HL-60 (cell line): ENCODE results near the gene OS9.
"Not testable (repeated sequence)": the region's sequence is repeated elsewhere in the genome, so short reads cannot be mapped to it uniquely, and the experiment has no call there.

Experiments
- DNase-seq, 2 experiments: peaks; one replicate each; pipeline ENCODE4 v3.0.0-alpha.2; 2010 to 2020; ENCODE audit warnings: low read depth in 1 of 2, low spot score in 1 of 2
- H3K27ac ChIP-seq: fragments of 250-450 bp; sonication (Bioruptor Pico); replicated peaks from 2 replicates; pipeline ENCODE4 v1.5.1; 2020; ENCODE audit warnings: mild to moderate bottlenecking, moderate library complexity
- H3K27me3 ChIP-seq: fragments of 250-450 bp; sonication (Bioruptor Pico); 2 replicates; pipeline ENCODE4 v1.5.1; 2021; ENCODE audit warnings: mild to moderate bottlenecking, moderate library complexity; ENCODE audit not compliant: insufficient read depth, poor library complexity, severe bottlenecking
- H3K4me3 ChIP-seq: replicated peaks from 2 replicates; pipeline ENCODE4 v1.5.1; 2011; ENCODE audit warnings: mild to moderate bottlenecking, control low read depth, low read length; ENCODE audit not compliant: insufficient read depth
- GABPA ChIP-seq: IDR thresholded peaks from 2 replicates; pipeline ENCODE4 v1.6.1; 2012; ENCODE audit warnings: low read depth
- POLR2AphosphoS5 ChIP-seq: IDR thresholded peaks from 2 replicates; pipeline ENCODE4 v1.6.1; 2012; ENCODE audit warnings: low read depth
- SPI1 ChIP-seq: IDR thresholded peaks from 2 replicates; pipeline ENCODE4 v1.6.1; 2012; ENCODE audit warnings: low read depth, mild to moderate bottlenecking, borderline replicate concordance
- TF ChIP-seq, protein P1 (sequence below): IDR thresholded peaks from one replicate; pipeline ENCODE4 v1.5.1; 2011; ENCODE audit warnings: low read length, control low read depth, inconsistent platforms; ENCODE audit not compliant: insufficient read depth
- TF ChIP-seq, protein P2 (sequence below): IDR thresholded peaks from 2 replicates; pipeline ENCODE4 v1.6.1; 2012; ENCODE audit warnings: low read depth; ENCODE audit not compliant: insufficient replicate concordance

Gene OS9

GRCh38 chr12:57708296-57708695, 14.4 kb downstream of the OS9 start:
- Histone ChIP-seq H3K27me3 (no peaks in the 10 kb centered on the region), H3K4me3 (no peak overlapping the region), H3K27ac (no peak overlapping the region)
- no peak for TF ChIP-seq GABPA
- TF ChIP-seq, protein P1, sequence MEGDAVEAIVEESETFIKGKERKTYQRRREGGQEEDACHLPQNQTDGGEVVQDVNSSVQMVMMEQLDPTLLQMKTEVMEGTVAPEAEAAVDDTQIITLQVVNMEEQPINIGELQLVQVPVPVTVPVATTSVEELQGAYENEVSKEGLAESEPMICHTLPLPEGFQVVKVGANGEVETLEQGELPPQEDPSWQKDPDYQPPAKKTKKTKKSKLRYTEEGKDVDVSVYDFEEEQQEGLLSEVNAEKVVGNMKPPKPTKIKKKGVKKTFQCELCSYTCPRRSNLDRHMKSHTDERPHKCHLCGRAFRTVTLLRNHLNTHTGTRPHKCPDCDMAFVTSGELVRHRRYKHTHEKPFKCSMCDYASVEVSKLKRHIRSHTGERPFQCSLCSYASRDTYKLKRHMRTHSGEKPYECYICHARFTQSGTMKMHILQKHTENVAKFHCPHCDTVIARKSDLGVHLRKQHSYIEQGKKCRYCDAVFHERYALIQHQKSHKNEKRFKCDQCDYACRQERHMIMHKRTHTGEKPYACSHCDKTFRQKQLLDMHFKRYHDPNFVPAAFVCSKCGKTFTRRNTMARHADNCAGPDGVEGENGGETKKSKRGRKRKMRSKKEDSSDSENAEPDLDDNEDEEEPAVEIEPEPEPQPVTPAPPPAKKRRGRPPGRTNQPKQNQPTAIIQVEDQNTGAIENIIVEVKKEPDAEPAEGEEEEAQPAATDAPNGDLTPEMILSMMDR, result no peak
- no peak for DNase-seq

DNA sequence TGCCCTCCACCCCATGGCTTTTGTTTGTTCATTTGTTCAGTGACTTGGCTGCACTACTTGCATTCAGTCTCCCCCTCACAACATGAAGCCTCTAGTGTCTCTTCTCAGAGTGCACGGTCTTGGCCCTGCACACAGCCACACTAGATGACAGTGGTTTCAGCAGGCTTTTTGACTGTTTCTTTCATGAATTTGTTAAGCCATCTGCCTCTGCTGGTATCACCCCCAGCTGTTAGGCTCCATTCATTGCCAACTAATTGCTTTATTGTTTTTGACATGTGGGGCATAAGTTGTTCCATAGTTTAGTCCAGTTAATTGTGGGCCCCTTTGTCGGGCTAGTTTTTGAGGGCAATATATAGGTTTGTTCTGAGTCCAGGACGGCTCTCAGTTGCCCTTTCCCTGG, 18.8 kb downstream of the OS9 start:
- H3K27me3 ChIP-seq, result no peaks in the 10 kb centered on the region
- TF ChIP-seq, protein P2, sequence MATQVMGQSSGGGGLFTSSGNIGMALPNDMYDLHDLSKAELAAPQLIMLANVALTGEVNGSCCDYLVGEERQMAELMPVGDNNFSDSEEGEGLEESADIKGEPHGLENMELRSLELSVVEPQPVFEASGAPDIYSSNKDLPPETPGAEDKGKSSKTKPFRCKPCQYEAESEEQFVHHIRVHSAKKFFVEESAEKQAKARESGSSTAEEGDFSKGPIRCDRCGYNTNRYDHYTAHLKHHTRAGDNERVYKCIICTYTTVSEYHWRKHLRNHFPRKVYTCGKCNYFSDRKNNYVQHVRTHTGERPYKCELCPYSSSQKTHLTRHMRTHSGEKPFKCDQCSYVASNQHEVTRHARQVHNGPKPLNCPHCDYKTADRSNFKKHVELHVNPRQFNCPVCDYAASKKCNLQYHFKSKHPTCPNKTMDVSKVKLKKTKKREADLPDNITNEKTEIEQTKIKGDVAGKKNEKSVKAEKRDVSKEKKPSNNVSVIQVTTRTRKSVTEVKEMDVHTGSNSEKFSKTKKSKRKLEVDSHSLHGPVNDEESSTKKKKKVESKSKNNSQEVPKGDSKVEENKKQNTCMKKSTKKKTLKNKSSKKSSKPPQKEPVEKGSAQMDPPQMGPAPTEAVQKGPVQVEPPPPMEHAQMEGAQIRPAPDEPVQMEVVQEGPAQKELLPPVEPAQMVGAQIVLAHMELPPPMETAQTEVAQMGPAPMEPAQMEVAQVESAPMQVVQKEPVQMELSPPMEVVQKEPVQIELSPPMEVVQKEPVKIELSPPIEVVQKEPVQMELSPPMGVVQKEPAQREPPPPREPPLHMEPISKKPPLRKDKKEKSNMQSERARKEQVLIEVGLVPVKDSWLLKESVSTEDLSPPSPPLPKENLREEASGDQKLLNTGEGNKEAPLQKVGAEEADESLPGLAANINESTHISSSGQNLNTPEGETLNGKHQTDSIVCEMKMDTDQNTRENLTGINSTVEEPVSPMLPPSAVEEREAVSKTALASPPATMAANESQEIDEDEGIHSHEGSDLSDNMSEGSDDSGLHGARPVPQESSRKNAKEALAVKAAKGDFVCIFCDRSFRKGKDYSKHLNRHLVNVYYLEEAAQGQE, result no peak
- TF ChIP-seq POLR2AphosphoS5 (no peak), SPI1 (no peak), GABPA (no peak)
- TF ChIP-seq, protein P1, result no peak
- H3K4me3 ChIP-seq, result no peak overlapping the region
- no peak overlapping the region for H3K27ac ChIP-seq
- no peak for DNase-seq

GRCh38 chr12:57713209-57713608, 19.3 kb downstream of the OS9 start:
- no peaks in the 10 kb centered on the region for H3K27me3 ChIP-seq
- H3K27ac ChIP-seq, result no peak overlapping the region
- no peak overlapping the region for H3K4me3 ChIP-seq
- TF ChIP-seq, protein P1, result no peak
- no peak for TF ChIP-seq POLR2AphosphoS5
- TF ChIP-seq SPI1, result no peak
- TF ChIP-seq, protein P2, result no peak
- TF ChIP-seq GABPA, result no peak
- DNase-seq, result no peak

GRCh38 chr12:57715036-57715748, 21.3 kb downstream of the OS9 start:
- H3K27me3 ChIP-seq, H3K4me3 ChIP-seq, DNase-seq, H3K27ac ChIP-seq: not testable (repeated sequence)
